ENCODE measurements around the gene TMEM202.
"Not testable (repeated sequence)": the region's sequence is repeated elsewhere in the genome, so short reads cannot be mapped to it uniquely, and the experiment has no call there.

TMEM202 gene

GRCh38 chr15:72404841-72405240 lies 6.7 kb downstream of the TMEM202 start:
- no peak for DNase-seq

GRCh38 chr15:72406936-72407335 lies 8.8 kb downstream of the TMEM202 start:
- DNase-seq = no peak

- no peak for DNase-seq
These were observed 13.0 kb downstream of the TMEM202 start for GRCh38 chr15:72411111-72411510.

- no peak for DNase-seq
These were observed 13.4 kb downstream of the TMEM202 start for GRCh38 chr15:72411544-72411943.

GRCh38 chr15:72413337-72413736 lies 15.2 kb downstream of the TMEM202 start:
- DNase-seq = not testable (repeated sequence)

- no peak for DNase-seq
These were observed 17.2 kb downstream of the TMEM202 start for GRCh38 chr15:72415304-72415703.

- not testable (repeated sequence) for DNase-seq
These were observed 21.7 kb downstream of the TMEM202 start for GRCh38 chr15:72419768-72420167.

- no peak for DNase-seq
These were observed 22.5 kb downstream of the TMEM202 start for GRCh38 chr15:72420576-72420975.

GRCh38 chr15:72421484-72421883 lies 23.4 kb downstream of the TMEM202 start:
- no peak for DNase-seq

GRCh38 chr15:72423256-72423655 lies 25.2 kb downstream of the TMEM202 start:
- DNase-seq = no peak

- no peak for DNase-seq
These were observed 28.6 kb downstream of the TMEM202 start for GRCh38 chr15:72426753-72427152.

- no peak for DNase-seq
These were observed 39.7 kb downstream of the TMEM202 start for GRCh38 chr15:72437650-72438316.

- not testable (repeated sequence) for DNase-seq
These were observed 44.7 kb downstream of the TMEM202 start for GRCh38 chr15:72442848-72443247.

GRCh38 chr15:72445426-72445825 lies 47.3 kb downstream of the TMEM202 start:
- DNase-seq = no peak

- no peak for DNase-seq
These were observed 52.7 kb downstream of the TMEM202 start for GRCh38 chr15:72450805-72451204.

- no peak for DNase-seq
These were observed 53.1 kb downstream of the TMEM202 start for GRCh38 chr15:72451224-72451623.

- DNase-seq = no peak
These were observed 58.6 kb downstream of the TMEM202 start for GRCh38 chr15:72456684-72457083.

Data from islet precursor cell (in vitro differentiated cells).